Parathyroid adenoma (tissue), 2 donors: ENCODE measurements around the gene ASCL1.

Experiments used
- H2AFZ ChIP-seq: fragments of 300-600 bp; sonication (generic); one replicate; pipeline ENCODE4 v1.7.0; 2017; ENCODE audit warnings: antibody characterized with exemption, mild to moderate bottlenecking
- H3K27ac ChIP-seq: fragments of 300-600 bp; sonication (generic); one replicate; pipeline ENCODE4 v1.7.0; 2017
- H3K27me3 ChIP-seq: fragments of 300-600 bp; sonication (generic); one replicate; pipeline ENCODE4 v1.7.0; 2017; ENCODE audit warnings: low read length; ENCODE audit not compliant: control insufficient read depth, insufficient read depth
- H3K36me3 ChIP-seq: fragments of 300-600 bp; sonication (generic); one replicate; pipeline ENCODE4 v1.7.0; 2017; ENCODE audit warnings: low read length; ENCODE audit not compliant: control insufficient read depth, insufficient read depth
- H3K4me1 ChIP-seq: fragments of 300-600 bp; sonication (generic); one replicate; pipeline ENCODE4 v1.7.0; 2017; ENCODE audit warnings: control low read depth
- H3K4me2 ChIP-seq: fragments of 300-600 bp; sonication (generic); one replicate; pipeline ENCODE4 v1.7.0; 2017; ENCODE audit warnings: low read length
- H3K4me3 ChIP-seq: fragments of 300-600 bp; sonication (generic); one replicate; pipeline ENCODE4 v1.7.0; 2017; ENCODE audit warnings: low read depth, low read length
- H3K79me2 ChIP-seq: fragments of 300-600 bp; sonication (generic); one replicate; pipeline ENCODE4 v1.7.0; 2017; ENCODE audit warnings: control low read depth
- H3K9ac ChIP-seq: fragments of 300-600 bp; sonication (generic); one replicate; pipeline ENCODE4 v1.7.0; 2017; ENCODE audit warnings: mild to moderate bottlenecking
- H3K9me3 ChIP-seq: fragments of 300-600 bp; sonication (generic); one replicate; pipeline ENCODE4 v1.7.0; 2017; ENCODE audit warnings: low read length; ENCODE audit not compliant: control insufficient read depth
- TF ChIP-seq, protein P1 (sequence below): fragments of 300-600 bp; sonication (generic); IDR thresholded peaks from one replicate; pipeline ENCODE4 v1.7.0; 2017; ENCODE audit warnings: antibody characterized with exemption, mild to moderate bottlenecking
- donor health status: primary hyperparathyroidism.

ASCL1 gene

DNA sequence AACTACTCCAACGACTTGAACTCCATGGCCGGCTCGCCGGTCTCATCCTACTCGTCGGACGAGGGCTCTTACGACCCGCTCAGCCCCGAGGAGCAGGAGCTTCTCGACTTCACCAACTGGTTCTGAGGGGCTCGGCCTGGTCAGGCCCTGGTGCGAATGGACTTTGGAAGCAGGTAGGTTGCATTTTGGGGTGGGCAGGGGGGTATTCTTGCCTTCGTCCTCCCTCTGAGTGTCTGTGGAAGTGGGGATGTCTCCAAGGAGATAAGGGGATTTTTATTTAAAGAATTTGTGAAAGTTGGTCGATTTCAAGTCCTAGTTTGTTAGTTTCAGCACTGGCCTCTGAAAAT, 1.3 kb downstream of the ASCL1 start:
- H3K36me3 ChIP-seq, result no peaks in the 10 kb centered on the region
- peak overlapping the region; percentile 79 for H3K4me2 ChIP-seq
- H3K27me3 ChIP-seq, result peaks cover 34% of the 10 kb centered on the region
- TF ChIP-seq, protein P1, sequence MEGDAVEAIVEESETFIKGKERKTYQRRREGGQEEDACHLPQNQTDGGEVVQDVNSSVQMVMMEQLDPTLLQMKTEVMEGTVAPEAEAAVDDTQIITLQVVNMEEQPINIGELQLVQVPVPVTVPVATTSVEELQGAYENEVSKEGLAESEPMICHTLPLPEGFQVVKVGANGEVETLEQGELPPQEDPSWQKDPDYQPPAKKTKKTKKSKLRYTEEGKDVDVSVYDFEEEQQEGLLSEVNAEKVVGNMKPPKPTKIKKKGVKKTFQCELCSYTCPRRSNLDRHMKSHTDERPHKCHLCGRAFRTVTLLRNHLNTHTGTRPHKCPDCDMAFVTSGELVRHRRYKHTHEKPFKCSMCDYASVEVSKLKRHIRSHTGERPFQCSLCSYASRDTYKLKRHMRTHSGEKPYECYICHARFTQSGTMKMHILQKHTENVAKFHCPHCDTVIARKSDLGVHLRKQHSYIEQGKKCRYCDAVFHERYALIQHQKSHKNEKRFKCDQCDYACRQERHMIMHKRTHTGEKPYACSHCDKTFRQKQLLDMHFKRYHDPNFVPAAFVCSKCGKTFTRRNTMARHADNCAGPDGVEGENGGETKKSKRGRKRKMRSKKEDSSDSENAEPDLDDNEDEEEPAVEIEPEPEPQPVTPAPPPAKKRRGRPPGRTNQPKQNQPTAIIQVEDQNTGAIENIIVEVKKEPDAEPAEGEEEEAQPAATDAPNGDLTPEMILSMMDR, result no peak
- H3K79me2 ChIP-seq, result no peaks in the 10 kb centered on the region
- no peak overlapping the region for H3K9ac ChIP-seq
- peaks cover 4% of the 10 kb centered on the region for H3K9me3 ChIP-seq
- H2AFZ ChIP-seq, result no peak overlapping the region
- no peak overlapping the region for H3K4me3 ChIP-seq
- no peaks in the 10 kb centered on the region for H3K4me1 ChIP-seq
- no peak overlapping the region for H3K27ac ChIP-seq

DNA sequence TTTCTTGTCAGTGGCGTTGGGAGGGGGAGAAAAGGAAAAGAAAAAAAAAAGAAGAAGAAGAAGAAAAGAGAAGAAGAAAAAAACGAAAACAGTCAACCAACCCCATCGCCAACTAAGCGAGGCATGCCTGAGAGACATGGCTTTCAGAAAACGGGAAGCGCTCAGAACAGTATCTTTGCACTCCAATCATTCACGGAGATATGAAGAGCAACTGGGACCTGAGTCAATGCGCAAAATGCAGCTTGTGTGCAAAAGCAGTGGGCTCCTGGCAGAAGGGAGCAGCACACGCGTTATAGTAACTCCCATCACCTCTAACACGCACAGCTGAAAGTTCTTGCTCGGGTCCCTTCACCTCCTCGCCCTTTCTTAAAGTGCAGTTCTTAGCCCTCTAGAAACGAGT, 1.9 kb downstream of the ASCL1 start:
- TF ChIP-seq, protein P1, result no peak
- H3K4me2 ChIP-seq, result no peak overlapping the region
- H3K27me3 ChIP-seq, result peaks cover 34% of the 10 kb centered on the region
- H3K4me3 ChIP-seq, result no peak overlapping the region
- H3K4me1 ChIP-seq, result no peaks in the 10 kb centered on the region
- no peak overlapping the region for H3K9ac ChIP-seq
- H3K9me3 ChIP-seq, result peaks cover 4% of the 10 kb centered on the region
- no peaks in the 10 kb centered on the region for H3K79me2 ChIP-seq
- H2AFZ ChIP-seq, result no peak overlapping the region
- H3K36me3 ChIP-seq, result no peaks in the 10 kb centered on the region
- H3K27ac ChIP-seq, result no peak overlapping the region

DNA sequence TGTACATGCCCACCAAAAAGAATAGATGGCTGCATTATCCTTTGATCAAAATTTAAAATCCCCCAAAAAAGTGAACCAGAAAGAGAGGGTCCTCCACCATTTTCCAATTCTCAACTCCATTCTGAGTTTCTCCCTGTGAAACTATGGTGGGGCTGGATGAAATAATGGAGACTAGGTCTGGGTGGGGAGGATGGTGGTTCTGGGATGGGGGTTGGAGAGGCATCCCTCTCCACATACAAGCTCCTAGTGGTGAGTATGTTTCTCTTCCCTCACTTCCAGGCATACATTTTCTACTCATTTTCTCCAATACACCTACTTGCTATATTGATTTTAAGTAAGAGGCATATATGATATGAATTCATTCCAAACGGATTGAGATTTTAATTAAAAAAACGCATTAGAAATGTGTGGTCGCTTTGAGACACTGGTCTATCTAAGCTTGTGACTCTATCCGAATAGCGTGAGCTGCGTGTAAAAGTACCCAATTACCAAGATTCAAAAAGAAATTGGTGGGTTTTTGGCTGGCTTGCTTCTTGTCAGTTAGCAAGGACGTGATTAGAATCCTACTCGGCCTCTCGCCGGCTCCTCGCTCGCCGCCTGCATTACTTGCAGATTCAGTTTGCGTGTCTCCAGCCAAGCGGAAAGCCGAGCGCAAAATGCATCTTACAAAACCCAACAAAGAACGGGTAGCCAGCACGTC, 3.4 kb downstream of the ASCL1 start:
- TF ChIP-seq, protein P1, result no peak
- H3K4me3 ChIP-seq, result no peak overlapping the region
- no peak overlapping the region for H3K4me2 ChIP-seq
- no peak overlapping the region for H3K27ac ChIP-seq
- no peak overlapping the region for H2AFZ ChIP-seq
- no peaks in the 10 kb centered on the region for H3K36me3 ChIP-seq
- H3K27me3 ChIP-seq, result peaks cover 35% of the 10 kb centered on the region
- no peaks in the 10 kb centered on the region for H3K79me2 ChIP-seq
- no peak overlapping the region for H3K9ac ChIP-seq
- peaks cover 4% of the 10 kb centered on the region for H3K9me3 ChIP-seq
- no peaks in the 10 kb centered on the region for H3K4me1 ChIP-seq

DNA sequence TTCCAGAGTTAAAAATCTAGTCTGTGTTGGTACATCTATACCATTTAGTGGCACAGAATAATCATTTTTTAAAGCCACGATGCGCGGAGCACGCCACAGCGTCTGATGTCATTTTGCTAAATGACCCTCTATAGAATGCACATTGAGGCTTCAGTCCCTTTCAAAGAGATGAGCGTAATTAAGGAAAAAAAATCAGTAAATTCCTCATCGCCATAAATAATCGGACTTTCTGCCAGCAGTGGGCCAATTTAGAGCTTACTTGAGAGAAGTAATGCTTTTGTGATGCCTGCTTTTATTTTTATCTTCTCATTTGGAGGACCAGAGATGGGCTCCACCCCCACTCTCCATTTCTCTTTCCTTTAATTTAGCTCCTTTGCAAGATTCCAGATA, 4.0 kb downstream of the ASCL1 start:
- peaks cover 4% of the 10 kb centered on the region for H3K9me3 ChIP-seq
- H3K4me1 ChIP-seq, result no peaks in the 10 kb centered on the region
- no peak overlapping the region for H2AFZ ChIP-seq
- TF ChIP-seq, protein P1, result no peak
- no peak overlapping the region for H3K9ac ChIP-seq
- no peak overlapping the region for H3K27ac ChIP-seq
- H3K4me2 ChIP-seq, result no peak overlapping the region
- H3K79me2 ChIP-seq, result no peaks in the 10 kb centered on the region
- H3K4me3 ChIP-seq, result no peak overlapping the region
- peaks cover 32% of the 10 kb centered on the region for H3K27me3 ChIP-seq
- no peaks in the 10 kb centered on the region for H3K36me3 ChIP-seq

DNA sequence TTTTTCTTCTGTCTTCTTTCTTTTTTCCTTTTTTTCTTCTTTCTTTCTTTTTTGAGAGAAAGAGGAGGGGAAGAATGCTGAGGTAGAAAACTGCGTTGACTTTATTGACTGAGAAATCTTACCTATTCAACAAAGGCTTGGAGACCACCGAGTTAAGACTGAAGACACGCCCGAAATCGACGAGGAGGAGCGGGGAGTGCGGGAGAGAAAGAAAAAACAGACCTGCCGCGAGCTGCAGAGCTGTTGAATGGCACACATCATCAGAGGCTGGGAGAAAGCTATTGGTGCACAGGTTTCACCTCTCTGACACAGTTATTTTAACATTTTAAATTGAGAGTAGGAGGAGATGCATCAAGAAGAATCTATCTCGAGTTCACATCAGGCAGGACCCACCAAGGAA, 5.1 kb downstream of the ASCL1 start:
- Histone ChIP-seq H3K27me3 (peaks cover 32% of the 10 kb centered on the region), H3K4me2 (no peak overlapping the region), H3K36me3 (no peaks in the 10 kb centered on the region), H3K4me1 (no peaks in the 10 kb centered on the region), H3K79me2 (no peaks in the 10 kb centered on the region), H2AFZ (no peak overlapping the region), H3K9ac (no peak overlapping the region), H3K27ac (no peak overlapping the region), H3K9me3 (peaks cover 4% of the 10 kb centered on the region), H3K4me3 (no peak overlapping the region)
- TF ChIP-seq, protein P1, result no peak
